ENCODE measurements around the gene MARCHF6.

DNA sequence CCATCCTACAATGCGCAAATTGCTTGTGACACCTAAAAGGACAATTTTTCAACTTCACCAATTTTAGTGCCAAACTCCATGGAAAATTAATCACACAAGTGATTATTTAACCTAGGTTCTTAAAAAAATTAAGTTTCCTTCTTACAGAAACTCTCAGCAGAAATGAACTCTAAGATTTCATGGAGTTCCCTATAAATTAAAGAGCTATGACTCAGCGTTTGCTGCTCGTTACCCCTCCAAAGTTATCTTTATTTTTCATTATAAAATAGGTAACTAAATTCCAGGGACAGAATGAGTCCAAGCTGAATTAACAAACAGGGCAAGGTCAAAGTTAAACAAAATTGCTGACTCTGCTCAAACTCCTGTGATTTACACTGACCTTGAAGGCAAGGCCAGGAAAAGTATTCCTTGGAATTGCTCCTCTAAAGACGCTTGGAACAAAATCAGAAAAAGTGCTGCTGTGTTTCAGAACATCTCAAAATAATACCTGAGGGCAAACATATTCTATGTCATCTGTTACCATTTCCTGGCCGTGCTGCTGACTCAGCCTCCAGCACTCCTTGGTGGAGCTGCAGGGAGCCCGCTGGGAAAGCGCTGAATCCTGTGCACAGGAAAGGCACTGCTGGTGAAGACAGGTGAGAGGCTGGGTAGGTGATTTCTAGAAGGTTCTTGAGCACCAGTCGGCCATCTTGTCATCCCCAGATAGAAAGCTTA, 43.3 kb upstream of the MARCHF6 start:
- TF ChIP-seq, protein P1, sequence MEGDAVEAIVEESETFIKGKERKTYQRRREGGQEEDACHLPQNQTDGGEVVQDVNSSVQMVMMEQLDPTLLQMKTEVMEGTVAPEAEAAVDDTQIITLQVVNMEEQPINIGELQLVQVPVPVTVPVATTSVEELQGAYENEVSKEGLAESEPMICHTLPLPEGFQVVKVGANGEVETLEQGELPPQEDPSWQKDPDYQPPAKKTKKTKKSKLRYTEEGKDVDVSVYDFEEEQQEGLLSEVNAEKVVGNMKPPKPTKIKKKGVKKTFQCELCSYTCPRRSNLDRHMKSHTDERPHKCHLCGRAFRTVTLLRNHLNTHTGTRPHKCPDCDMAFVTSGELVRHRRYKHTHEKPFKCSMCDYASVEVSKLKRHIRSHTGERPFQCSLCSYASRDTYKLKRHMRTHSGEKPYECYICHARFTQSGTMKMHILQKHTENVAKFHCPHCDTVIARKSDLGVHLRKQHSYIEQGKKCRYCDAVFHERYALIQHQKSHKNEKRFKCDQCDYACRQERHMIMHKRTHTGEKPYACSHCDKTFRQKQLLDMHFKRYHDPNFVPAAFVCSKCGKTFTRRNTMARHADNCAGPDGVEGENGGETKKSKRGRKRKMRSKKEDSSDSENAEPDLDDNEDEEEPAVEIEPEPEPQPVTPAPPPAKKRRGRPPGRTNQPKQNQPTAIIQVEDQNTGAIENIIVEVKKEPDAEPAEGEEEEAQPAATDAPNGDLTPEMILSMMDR (IDR thresholded peaks at IDR 0.05): no peak
- TF ChIP-seq EZH2 (IDR thresholded peaks at IDR 0.05; ENCODE audit: borderline replicate concordance, insufficient read depth, low read depth, low read length, poor library complexity, severe bottlenecking): no peak
